AML-193 (cell line): ENCODE measurements around the gene CDKN2D.

Source experiments
- DNase-seq, 2 experiments: peaks; one replicate each; lab custom pipeline; 2025; lab: John Stamatoyannopoulos, UW

The CDKN2D gene

DNA sequence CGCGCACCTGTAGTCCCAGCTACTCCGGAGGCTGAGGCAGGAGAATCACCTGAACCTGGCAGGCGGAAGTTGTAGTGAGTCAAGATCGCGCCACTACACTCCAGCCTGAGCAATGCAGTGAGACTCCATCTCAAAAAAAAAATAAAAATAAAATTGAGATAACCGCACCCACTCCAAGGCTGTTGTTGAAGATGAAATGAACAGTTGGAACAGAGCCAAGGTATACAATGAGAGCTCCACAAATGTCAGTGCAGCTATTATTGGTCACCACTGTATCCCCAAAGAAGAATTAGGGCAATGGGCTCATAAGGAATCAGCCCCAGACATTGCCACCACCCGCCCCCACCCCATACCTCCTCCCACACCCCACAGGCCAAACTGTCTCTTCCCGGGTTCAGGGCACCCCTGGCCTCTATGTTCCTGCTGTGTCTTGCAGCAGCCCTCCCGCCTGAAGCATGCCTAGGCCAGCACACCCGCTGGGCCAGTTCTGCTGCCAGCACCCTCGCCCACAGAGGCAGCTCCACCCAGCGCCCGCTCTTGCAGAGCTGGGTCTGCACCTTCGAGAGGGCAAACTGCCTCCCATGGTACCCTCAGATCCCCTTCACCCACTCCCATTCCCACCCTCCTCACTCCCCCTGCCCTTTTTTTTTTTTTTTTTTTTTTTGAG is 48.0 kb downstream of the CDKN2D start:
- DNase-seq: no peak

DNA sequence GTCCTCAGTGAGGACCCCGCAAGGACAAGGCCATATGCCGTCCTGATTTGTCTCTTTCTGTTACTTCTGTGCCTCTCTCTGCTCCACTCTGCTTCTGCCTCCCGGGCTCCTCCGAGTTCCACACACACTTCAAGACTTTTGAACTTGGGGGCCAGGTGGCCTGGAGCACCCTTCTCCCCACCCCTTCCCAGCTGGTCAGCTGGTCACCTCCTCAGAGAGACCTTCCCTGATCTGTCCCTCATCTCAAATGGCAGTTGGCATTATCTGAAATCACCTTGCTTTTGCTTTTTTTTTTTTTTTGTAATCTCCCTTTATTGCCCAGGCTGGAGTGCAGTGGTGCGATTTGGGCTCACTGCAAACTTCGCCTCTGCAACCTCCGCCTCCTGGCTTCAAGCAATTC is 49.4 kb downstream of the CDKN2D start:
- DNase-seq: no peak

- no peak for DNase-seq
These were observed 50.1 kb downstream of the CDKN2D start for GRCh38 chr19:10518444-10519361.

GRCh38 chr19:10517760-10518443 is 50.9 kb downstream of the CDKN2D start:
- no peak for DNase-seq

GRCh38 chr19:10517361-10517759 is 51.4 kb downstream of the CDKN2D start, which contains the start of gene S1PR5:
Gene S1PR5, minus strand, starts transcription at chr19:10517447. Its CDS starts 2,436 bp downstream, at chr19:10515011.
- DNase-seq: no peak

DNA sequence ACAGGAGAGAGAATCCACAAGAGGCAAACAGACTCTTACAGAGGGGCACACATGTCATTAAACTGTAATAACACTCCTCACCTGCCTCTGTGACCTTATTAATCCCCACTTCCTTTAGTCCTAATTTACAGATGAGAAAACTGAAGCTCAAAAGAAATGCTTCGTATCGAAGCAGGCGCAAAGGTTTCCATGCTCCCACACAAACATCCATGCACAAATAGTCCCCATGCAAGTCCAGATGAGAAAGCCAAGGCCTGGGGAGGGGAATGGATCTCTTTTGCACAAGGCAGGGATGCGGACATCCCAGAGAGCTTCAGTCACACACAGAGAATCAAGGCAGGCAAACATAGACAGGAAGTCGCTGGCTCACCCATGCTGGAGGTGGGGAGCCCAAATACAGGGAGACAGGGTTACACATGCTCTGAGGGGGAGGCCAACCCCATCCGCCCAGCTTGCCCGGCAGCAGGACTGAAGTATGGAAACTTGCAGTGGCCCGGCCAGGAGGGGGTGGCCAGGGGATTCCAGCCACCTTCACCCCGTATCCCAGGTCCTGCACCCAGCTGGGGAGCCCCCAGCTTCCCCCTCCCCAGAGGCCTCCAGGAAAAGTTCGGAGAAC is 52.0 kb downstream of the CDKN2D start:
- no peak for DNase-seq
